Activated CD8-positive, alpha-beta T cell treated with anti-CD3 and anti-CD28 coated beads for 36 hours (primary cell): ENCODE measurements around the gene POU2F1. TPM values are rescaled to one million over a fixed set of nuclear protein-coding genes. Genes with fewer than 3 reads are reported as not detected.

ENCODE experiments used
- ATAC-seq: fragments of 200-7000 bp; cut with Tn5 transposase; one replicate; pipeline ENCODE4 v1.10.0; 2021; ENCODE audit warnings: mild to moderate bottlenecking, moderate library complexity
- CTCF ChIA-PET: fragments of 350-600 bp; sonication (Branson Sonifier 250); formaldehyde crosslinking; loops from one replicate; lab custom pipeline; 2021; ENCODE audit warnings: antibody characterized with exemption; lab: Charles Lee
- POLR2A ChIA-PET: fragments of 350-600 bp; sonication (Branson Sonifier 250); formaldehyde crosslinking; loops from one replicate; lab custom pipeline; 2021; ENCODE audit warnings: antibody characterized with exemption; lab: Charles Lee
- DNase-seq: peaks from one replicate; pipeline ENCODE4 v3.0.0-alpha.2; 2020
- H3K27ac Mint-ChIP-seq: one replicate; pipeline ENCODE4 v1.8.0; 2021; ENCODE audit warnings: mild to moderate bottlenecking, mixed read lengths
- H3K27me3 Mint-ChIP-seq: one replicate; pipeline ENCODE4 v1.8.0; 2021; ENCODE audit warnings: mixed read lengths
- H3K36me3 Mint-ChIP-seq: one replicate; pipeline ENCODE4 v1.8.0; 2021; ENCODE audit warnings: low read depth, mixed read lengths
- H3K4me1 Mint-ChIP-seq: one replicate; pipeline ENCODE4 v1.8.0; 2021; ENCODE audit warnings: low read depth, mixed read lengths
- H3K4me3 Mint-ChIP-seq: one replicate; pipeline ENCODE4 v1.8.0; 2021; ENCODE audit warnings: mild to moderate bottlenecking, moderate library complexity, mixed read lengths
- H3K9me3 Mint-ChIP-seq: one replicate; pipeline ENCODE4 v1.8.0; 2021; ENCODE audit warnings: mixed read lengths
- CTCF ChIP-seq: fragments of 200-600 bp; IDR thresholded peaks from one replicate; pipeline ENCODE4 v1.8.0; 2022; ENCODE audit warnings: antibody characterized with exemption, mild to moderate bottlenecking
- intact Hi-C: fragments of 100-400 bp; cut with micrococcal nuclease; formaldehyde crosslinking; loops from one replicate; pipeline ENCODE4 v1.10.0; 2022
- total RNA-seq, 2 experiments: library from RNA; stranded (reverse); gene quantifications; one replicate each; pipeline ENCODE4 v1.2.3, GENCODE V29; 2021

The POU2F1 gene
- total RNA-seq, 2 experiments from 2014 or later: 23.6 to 24.2 TPM

GRCh38 chr1:167197236-167197635, 23.4 kb upstream of the POU2F1 start:
- DNase-seq: no peak
- CTCF ChIA-PET: interaction anchor here (1.2 kb wide), 1 partner anchor 130 kb away, joined by 4 read pairs; no protein-coding TSS in a partner anchor
- POLR2A ChIA-PET: no interaction called here

GRCh38 chr1:167197692-167198091, 23.0 kb upstream of the POU2F1 start:
- H3K27ac Mint-ChIP-seq: no peak overlapping the region
- no peak overlapping the region for H3K4me3 Mint-ChIP-seq
- ATAC-seq (peak; percentile 65), DNase-seq (peak; percentile 30)
- H3K36me3 Mint-ChIP-seq: no peaks in the 10 kb centered on the region
- H3K9me3 Mint-ChIP-seq: no peaks in the 10 kb centered on the region
- H3K27me3 Mint-ChIP-seq: peaks cover 3% of the 10 kb centered on the region
- POLR2A ChIA-PET: no interaction called here
- peaks cover 6% of the 10 kb centered on the region for H3K4me1 Mint-ChIP-seq
- no peak for TF ChIP-seq CTCF
- CTCF ChIA-PET: interaction anchor here (1.2 kb wide), 1 partner anchor 131 kb away, joined by 4 read pairs; no protein-coding TSS in a partner anchor
- intact Hi-C loops: no loop called here

More at GRCh38 chr1:167197236-167197635, 23.4 kb upstream of the POU2F1 start:
- peaks cover 6% of the 10 kb centered on the region for H3K4me1 Mint-ChIP-seq
- no peaks in the 10 kb centered on the region for H3K36me3 Mint-ChIP-seq
- intact Hi-C loops: no loop called here
- H3K27ac Mint-ChIP-seq: no peak overlapping the region
- H3K9me3 Mint-ChIP-seq: no peaks in the 10 kb centered on the region
- no peak for ATAC-seq
- H3K4me3 Mint-ChIP-seq: no peak overlapping the region
- TF ChIP-seq CTCF: no peak
- H3K27me3 Mint-ChIP-seq: peaks cover 3% of the 10 kb centered on the region

- Mint-ChIP-seq H3K4me3 (no peak overlapping the region), H3K4me1 (peaks cover 6% of the 10 kb centered on the region), H3K27me3 (peaks cover 2% of the 10 kb centered on the region), H3K27ac (no peak overlapping the region), H3K36me3 (no peaks in the 10 kb centered on the region), H3K9me3 (no peaks in the 10 kb centered on the region)
- DNase-seq (no peak), ATAC-seq (no peak)
- POLR2A ChIA-PET: interaction anchor here (0.8 kb wide), 1 partner anchor 11 kb away, joined by 3 read pairs; no protein-coding TSS in a partner anchor
- intact Hi-C loops: no loop called here
- TF ChIP-seq CTCF: no peak
- CTCF ChIA-PET: interaction anchor here (1.3 kb wide), 1 partner anchor 22 kb away, joined by 3 read pairs; the partner anchor contains the start of gene POU2F1
Measured at GRCh38 chr1:167198518-167199133, 22.1 kb upstream of the POU2F1 start.

GRCh38 chr1:167199656-167200055, 21.0 kb upstream of the POU2F1 start:
- DNase-seq: no peak
- no peak for TF ChIP-seq CTCF
- ChIA-PET CTCF (interaction anchor here (1.3 kb wide), 1 partner anchor 21 kb away, joined by 3 read pairs; the partner anchor contains the start of gene POU2F1), POLR2A (no interaction called here)
- H3K9me3 Mint-ChIP-seq: no peaks in the 10 kb centered on the region
- H3K4me1 Mint-ChIP-seq: peaks cover 6% of the 10 kb centered on the region
- no peak overlapping the region for H3K4me3 Mint-ChIP-seq
- H3K27ac Mint-ChIP-seq: no peak overlapping the region
- no peaks in the 10 kb centered on the region for H3K36me3 Mint-ChIP-seq
- peaks cover 2% of the 10 kb centered on the region for H3K27me3 Mint-ChIP-seq
- ATAC-seq: no peak
- intact Hi-C loops: no loop called here

GRCh38 chr1:167200272-167200671, 20.4 kb upstream of the POU2F1 start:
- DNase-seq (no peak), ATAC-seq (no peak)
- Mint-ChIP-seq H3K36me3 (peaks cover under 1% of the 10 kb centered on the region), H3K27me3 (peaks cover 2% of the 10 kb centered on the region), H3K4me3 (no peak overlapping the region), H3K9me3 (peaks cover 1% of the 10 kb centered on the region), H3K4me1 (peaks cover 6% of the 10 kb centered on the region), H3K27ac (no peak overlapping the region)
- POLR2A ChIA-PET: no interaction called here
- intact Hi-C loops: no loop called here
- CTCF ChIA-PET: interaction anchor here (1.3 kb wide), 1 partner anchor 20 kb away, joined by 3 read pairs; the partner anchor contains the start of gene POU2F1
- TF ChIP-seq CTCF: no peak
